ENCODE measurements around the gene PTGFRN.

The PTGFRN gene

GRCh38 chr1:116943438-116943837 is 33.7 kb downstream of the PTGFRN start:
- H3K4me3 ChIP-seq (ENCODE audit: low read length) = no peak overlapping the region
- H3K27ac ChIP-seq (ENCODE audit: low read depth, low read length) = no peak overlapping the region
- no peaks in the 10 kb centered on the region for H3K27me3 ChIP-seq (ENCODE audit: control insufficient read depth, insufficient read depth, low read length)
- no peak overlapping the region for H3K9ac ChIP-seq (ENCODE audit: low read length)
- no peaks in the 10 kb centered on the region for H3K36me3 ChIP-seq (ENCODE audit: control insufficient read depth, insufficient read depth, low read length)
- peaks cover 17% of the 10 kb centered on the region for H3K4me1 ChIP-seq (ENCODE audit: control insufficient read depth, insufficient read depth, low read length)

GRCh38 chr1:116944613-116945012 is 34.9 kb downstream of the PTGFRN start:
- H3K4me3 ChIP-seq (ENCODE audit: low read length) = no peak overlapping the region
- H3K36me3 ChIP-seq (ENCODE audit: control insufficient read depth, insufficient read depth, low read length) = no peaks in the 10 kb centered on the region
- H3K4me1 ChIP-seq (ENCODE audit: control insufficient read depth, insufficient read depth, low read length) = peaks cover 27% of the 10 kb centered on the region
- no peak overlapping the region for H3K27ac ChIP-seq (ENCODE audit: low read depth, low read length)
- no peak overlapping the region for H3K9ac ChIP-seq (ENCODE audit: low read length)
- no peaks in the 10 kb centered on the region for H3K27me3 ChIP-seq (ENCODE audit: control insufficient read depth, insufficient read depth, low read length)

GRCh38 chr1:116945421-116945820 is 35.7 kb downstream of the PTGFRN start:
- Histone ChIP-seq H3K4me1 (ENCODE audit: control insufficient read depth, insufficient read depth, low read length) (peaks cover 35% of the 10 kb centered on the region), H3K4me3 (ENCODE audit: low read length) (no peak overlapping the region), H3K27me3 (ENCODE audit: control insufficient read depth, insufficient read depth, low read length) (no peaks in the 10 kb centered on the region), H3K36me3 (ENCODE audit: control insufficient read depth, insufficient read depth, low read length) (no peaks in the 10 kb centered on the region), H3K27ac (ENCODE audit: low read depth, low read length) (no peak overlapping the region), H3K9ac (ENCODE audit: low read length) (no peak overlapping the region)

GRCh38 chr1:116945996-116946395 is 36.3 kb downstream of the PTGFRN start:
- Histone ChIP-seq H3K9ac (ENCODE audit: low read length) (no peak overlapping the region), H3K36me3 (ENCODE audit: control insufficient read depth, insufficient read depth, low read length) (no peaks in the 10 kb centered on the region), H3K27ac (ENCODE audit: low read depth, low read length) (no peak overlapping the region)

DNA sequence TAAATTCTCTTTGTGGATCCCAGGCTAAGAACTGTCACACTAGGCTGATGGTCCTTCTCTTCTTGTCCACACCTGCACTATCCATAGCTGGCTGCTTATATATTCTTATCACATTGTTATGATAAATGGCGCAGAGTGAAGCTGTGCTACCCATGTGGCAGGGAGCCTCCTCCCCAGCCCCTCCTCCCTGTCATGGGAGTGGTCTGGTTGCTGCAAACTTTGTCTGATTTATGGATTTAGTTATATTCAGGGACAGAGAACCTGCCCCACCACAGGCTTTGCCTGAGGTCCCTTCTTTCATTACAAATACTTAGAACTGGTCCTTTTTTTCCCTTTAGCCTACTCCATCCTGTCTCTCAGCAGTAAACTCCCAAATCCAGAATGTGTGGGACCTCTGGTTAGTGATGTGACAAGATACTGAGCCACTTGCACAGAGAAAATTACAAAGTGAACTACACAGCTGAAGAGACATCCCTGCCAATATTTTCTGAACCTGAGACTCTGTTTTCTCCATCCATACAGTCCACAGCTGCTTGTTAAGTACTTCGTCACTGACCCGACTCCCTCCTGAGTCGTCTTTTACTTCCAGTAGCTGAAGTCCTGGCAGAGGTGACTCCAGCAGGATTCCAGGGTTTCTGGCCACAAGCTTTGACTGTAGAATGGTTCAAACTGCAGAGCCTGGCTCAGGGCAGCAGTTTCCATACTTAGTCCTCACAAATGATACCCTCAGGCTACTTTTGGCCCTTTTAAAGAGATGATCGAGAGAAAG is 37.6 kb downstream of the PTGFRN start:
- H3K9ac ChIP-seq (ENCODE audit: low read length) = no peak overlapping the region
- no peaks in the 10 kb centered on the region for H3K36me3 ChIP-seq (ENCODE audit: control insufficient read depth, insufficient read depth, low read length)
- peaks cover 53% of the 10 kb centered on the region for H3K4me1 ChIP-seq (ENCODE audit: control insufficient read depth, insufficient read depth, low read length)
- H3K27me3 ChIP-seq (ENCODE audit: control insufficient read depth, insufficient read depth, low read length) = no peaks in the 10 kb centered on the region
- H3K27ac ChIP-seq (ENCODE audit: low read depth, low read length) = peak overlapping the region; percentile 72
- H3K4me3 ChIP-seq (ENCODE audit: low read length) = no peak overlapping the region

More at GRCh38 chr1:116945996-116946395, 36.3 kb downstream of the PTGFRN start:
- Histone ChIP-seq H3K4me3 (ENCODE audit: low read length) (no peak overlapping the region), H3K4me1 (ENCODE audit: control insufficient read depth, insufficient read depth, low read length) (peaks cover 40% of the 10 kb centered on the region), H3K27me3 (ENCODE audit: control insufficient read depth, insufficient read depth, low read length) (no peaks in the 10 kb centered on the region)

- no peaks in the 10 kb centered on the region for H3K27me3 ChIP-seq (ENCODE audit: control insufficient read depth, insufficient read depth, low read length)
- H3K4me1 ChIP-seq (ENCODE audit: control insufficient read depth, insufficient read depth, low read length) = peaks cover 60% of the 10 kb centered on the region
- peak overlapping the region; percentile 72 for H3K27ac ChIP-seq (ENCODE audit: low read depth, low read length)
- no peak overlapping the region for H3K4me3 ChIP-seq (ENCODE audit: low read length)
- H3K9ac ChIP-seq (ENCODE audit: low read length) = no peak overlapping the region
- H3K36me3 ChIP-seq (ENCODE audit: control insufficient read depth, insufficient read depth, low read length) = no peaks in the 10 kb centered on the region
Measured at GRCh38 chr1:116948046-116948445, 38.3 kb downstream of the PTGFRN start.

DNA sequence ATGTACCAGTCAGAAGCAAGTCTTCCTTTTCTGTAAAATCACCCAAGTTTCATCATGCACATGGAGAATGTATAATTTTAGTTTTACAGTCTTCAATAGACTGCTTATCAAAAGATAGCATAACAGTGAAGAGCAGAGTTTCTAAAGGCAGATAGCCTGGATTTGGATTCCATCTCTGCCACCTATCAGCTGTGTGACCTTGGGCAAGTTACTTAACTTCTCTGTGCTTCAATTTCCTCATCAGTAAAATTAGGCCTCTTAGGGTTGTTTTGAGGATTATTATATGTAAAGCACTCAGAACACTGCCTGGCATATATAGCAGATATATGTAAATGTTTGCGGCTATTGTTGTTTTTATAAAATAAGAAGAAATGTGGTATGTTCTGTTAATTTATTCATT is 38.9 kb downstream of the PTGFRN start:
- no peak overlapping the region for H3K4me3 ChIP-seq (ENCODE audit: low read length)
- H3K27ac ChIP-seq (ENCODE audit: low read depth, low read length) = peak overlapping the region; percentile 72
- H3K36me3 ChIP-seq (ENCODE audit: control insufficient read depth, insufficient read depth, low read length) = no peaks in the 10 kb centered on the region
- H3K27me3 ChIP-seq (ENCODE audit: control insufficient read depth, insufficient read depth, low read length) = no peaks in the 10 kb centered on the region
- H3K4me1 ChIP-seq (ENCODE audit: control insufficient read depth, insufficient read depth, low read length) = peaks cover 60% of the 10 kb centered on the region
- no peak overlapping the region for H3K9ac ChIP-seq (ENCODE audit: low read length)

- Histone ChIP-seq H3K36me3 (ENCODE audit: control insufficient read depth, insufficient read depth, low read length) (no peaks in the 10 kb centered on the region), H3K9ac (ENCODE audit: low read length) (no peak overlapping the region), H3K4me1 (ENCODE audit: control insufficient read depth, insufficient read depth, low read length) (peaks cover 60% of the 10 kb centered on the region), H3K4me3 (ENCODE audit: low read length) (no peak overlapping the region), H3K27me3 (ENCODE audit: control insufficient read depth, insufficient read depth, low read length) (no peaks in the 10 kb centered on the region), H3K27ac (ENCODE audit: low read depth, low read length) (peak overlapping the region; percentile 91)
Measured at GRCh38 chr1:116949213-116949985, 39.7 kb downstream of the PTGFRN start.

DNA sequence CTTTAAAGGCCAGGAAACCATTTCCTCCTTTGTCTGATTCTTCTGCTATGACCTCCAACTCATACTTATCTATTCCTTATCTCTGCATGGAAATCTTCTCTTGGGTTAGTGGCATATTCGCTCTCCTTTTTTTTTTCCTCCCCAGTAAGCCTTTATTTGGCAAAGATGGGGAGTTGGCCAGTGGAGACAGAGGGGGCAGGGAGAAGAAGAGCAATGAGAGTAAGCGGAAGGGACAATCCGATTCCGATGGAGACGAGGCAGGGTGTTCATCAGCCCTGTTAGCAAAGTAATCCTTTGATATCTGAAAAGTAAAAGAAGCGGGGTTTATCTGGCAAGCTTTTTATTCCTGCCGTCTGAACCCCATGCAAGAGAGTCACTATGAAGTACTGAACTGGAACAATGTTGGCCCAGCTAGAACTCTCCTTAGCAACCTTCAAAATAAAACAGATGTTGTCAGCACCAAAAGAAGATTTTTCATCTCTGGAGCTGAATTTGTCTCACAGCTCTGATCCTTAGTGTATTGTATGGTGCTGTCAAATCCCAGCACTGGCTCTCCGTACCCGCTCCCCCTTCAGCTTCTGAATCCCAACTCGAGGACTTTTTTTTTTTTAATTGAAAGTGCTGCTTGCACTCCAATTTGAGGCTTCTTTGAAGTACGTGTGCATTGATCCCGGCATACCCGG is 40.9 kb downstream of the PTGFRN start:
- Histone ChIP-seq H3K4me1 (ENCODE audit: control insufficient read depth, insufficient read depth, low read length) (peaks cover 60% of the 10 kb centered on the region), H3K4me3 (ENCODE audit: low read length) (peak overlapping the region; percentile 46), H3K27me3 (ENCODE audit: control insufficient read depth, insufficient read depth, low read length) (no peaks in the 10 kb centered on the region), H3K36me3 (ENCODE audit: control insufficient read depth, insufficient read depth, low read length) (no peaks in the 10 kb centered on the region), H3K9ac (ENCODE audit: low read length) (no peak overlapping the region), H3K27ac (ENCODE audit: low read depth, low read length) (peak overlapping the region; percentile 91)

DNA sequence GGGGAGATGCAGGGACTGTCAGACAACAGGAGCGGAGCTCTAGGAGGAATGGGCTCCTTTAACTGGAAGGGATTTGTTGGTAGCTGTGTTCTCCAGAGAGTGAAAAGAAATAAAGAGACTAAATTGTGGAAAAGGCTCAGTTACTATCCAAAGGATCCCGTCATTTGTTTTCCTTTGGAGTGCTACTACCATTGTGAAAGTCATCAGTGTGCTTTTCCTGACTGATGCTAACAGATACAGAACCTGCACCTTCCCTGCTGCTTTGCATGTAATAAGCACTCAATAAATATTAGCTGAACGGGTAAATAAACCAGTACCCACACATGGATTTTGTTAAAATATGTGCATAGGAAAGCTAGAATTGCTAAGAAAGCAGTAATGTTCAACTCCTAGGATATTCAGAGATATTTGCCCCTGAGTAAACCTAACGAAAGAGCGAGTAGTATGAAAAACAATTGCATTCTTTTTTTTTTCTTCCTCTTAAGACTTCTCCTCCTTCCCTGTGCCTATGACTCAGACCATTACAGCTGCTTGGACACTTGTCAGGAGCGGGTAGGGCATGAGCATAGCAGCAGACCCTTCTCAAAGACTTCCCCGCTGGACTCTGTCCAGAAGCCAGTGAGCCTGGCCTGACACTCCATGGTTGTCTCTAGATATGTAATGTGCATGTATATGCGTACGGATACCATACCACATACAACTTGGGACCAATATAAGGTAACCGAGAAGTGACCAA is 41.7 kb downstream of the PTGFRN start:
- H3K9ac ChIP-seq (ENCODE audit: low read length) = no peak overlapping the region
- H3K4me3 ChIP-seq (ENCODE audit: low read length) = peak overlapping the region; percentile 46
- no peaks in the 10 kb centered on the region for H3K27me3 ChIP-seq (ENCODE audit: control insufficient read depth, insufficient read depth, low read length)
- H3K36me3 ChIP-seq (ENCODE audit: control insufficient read depth, insufficient read depth, low read length) = peaks cover 2% of the 10 kb centered on the region
- peaks cover 63% of the 10 kb centered on the region for H3K4me1 ChIP-seq (ENCODE audit: control insufficient read depth, insufficient read depth, low read length)
- H3K27ac ChIP-seq (ENCODE audit: low read depth, low read length) = peak overlapping the region; percentile 91

DNA sequence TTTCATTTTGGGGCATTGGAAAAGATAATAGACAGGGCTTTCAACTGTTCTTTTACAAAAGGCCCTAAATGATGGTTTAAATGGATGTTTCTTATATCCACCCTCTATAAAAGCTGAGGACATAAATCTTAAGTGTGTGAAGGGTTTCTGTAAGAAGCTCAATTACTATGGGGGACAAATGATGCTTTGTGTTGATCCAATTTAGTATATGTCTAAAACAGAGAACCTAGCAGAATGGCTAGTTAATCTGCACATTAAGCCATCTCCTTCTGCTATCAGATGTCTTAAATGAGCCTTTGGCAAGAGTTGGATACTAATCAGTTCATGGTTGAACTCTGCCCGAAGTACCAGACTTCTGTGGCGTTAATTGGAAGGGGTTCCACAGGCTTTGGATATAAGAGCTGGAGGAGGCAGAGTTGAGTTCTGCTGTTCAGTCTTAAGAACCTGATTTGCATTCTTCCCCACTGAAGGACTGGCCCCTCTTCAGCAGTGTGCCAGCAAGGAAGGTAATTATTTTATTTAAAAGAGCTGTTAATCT is 43.1 kb downstream of the PTGFRN start:
- Histone ChIP-seq H3K4me1 (ENCODE audit: control insufficient read depth, insufficient read depth, low read length) (peaks cover 54% of the 10 kb centered on the region), H3K27ac (ENCODE audit: low read depth, low read length) (peak overlapping the region; percentile 11), H3K27me3 (ENCODE audit: control insufficient read depth, insufficient read depth, low read length) (no peaks in the 10 kb centered on the region), H3K4me3 (ENCODE audit: low read length) (no peak overlapping the region), H3K9ac (ENCODE audit: low read length) (no peak overlapping the region), H3K36me3 (ENCODE audit: control insufficient read depth, insufficient read depth, low read length) (peaks cover 4% of the 10 kb centered on the region)

- peaks cover 4% of the 10 kb centered on the region for H3K36me3 ChIP-seq (ENCODE audit: control insufficient read depth, insufficient read depth, low read length)
- H3K27me3 ChIP-seq (ENCODE audit: control insufficient read depth, insufficient read depth, low read length) = no peaks in the 10 kb centered on the region
- peaks cover 40% of the 10 kb centered on the region for H3K4me1 ChIP-seq (ENCODE audit: control insufficient read depth, insufficient read depth, low read length)
- H3K9ac ChIP-seq (ENCODE audit: low read length) = no peak overlapping the region
- no peak overlapping the region for H3K4me3 ChIP-seq (ENCODE audit: low read length)
- H3K27ac ChIP-seq (ENCODE audit: low read depth, low read length) = no peak overlapping the region
Measured at GRCh38 chr1:116954440-116954839, 44.7 kb downstream of the PTGFRN start.

Data from rectal smooth muscle tissue (tissue), 1 donor.